Measurements from ENCODE around the gene PDIA6.

PDIA6 gene

DNA sequence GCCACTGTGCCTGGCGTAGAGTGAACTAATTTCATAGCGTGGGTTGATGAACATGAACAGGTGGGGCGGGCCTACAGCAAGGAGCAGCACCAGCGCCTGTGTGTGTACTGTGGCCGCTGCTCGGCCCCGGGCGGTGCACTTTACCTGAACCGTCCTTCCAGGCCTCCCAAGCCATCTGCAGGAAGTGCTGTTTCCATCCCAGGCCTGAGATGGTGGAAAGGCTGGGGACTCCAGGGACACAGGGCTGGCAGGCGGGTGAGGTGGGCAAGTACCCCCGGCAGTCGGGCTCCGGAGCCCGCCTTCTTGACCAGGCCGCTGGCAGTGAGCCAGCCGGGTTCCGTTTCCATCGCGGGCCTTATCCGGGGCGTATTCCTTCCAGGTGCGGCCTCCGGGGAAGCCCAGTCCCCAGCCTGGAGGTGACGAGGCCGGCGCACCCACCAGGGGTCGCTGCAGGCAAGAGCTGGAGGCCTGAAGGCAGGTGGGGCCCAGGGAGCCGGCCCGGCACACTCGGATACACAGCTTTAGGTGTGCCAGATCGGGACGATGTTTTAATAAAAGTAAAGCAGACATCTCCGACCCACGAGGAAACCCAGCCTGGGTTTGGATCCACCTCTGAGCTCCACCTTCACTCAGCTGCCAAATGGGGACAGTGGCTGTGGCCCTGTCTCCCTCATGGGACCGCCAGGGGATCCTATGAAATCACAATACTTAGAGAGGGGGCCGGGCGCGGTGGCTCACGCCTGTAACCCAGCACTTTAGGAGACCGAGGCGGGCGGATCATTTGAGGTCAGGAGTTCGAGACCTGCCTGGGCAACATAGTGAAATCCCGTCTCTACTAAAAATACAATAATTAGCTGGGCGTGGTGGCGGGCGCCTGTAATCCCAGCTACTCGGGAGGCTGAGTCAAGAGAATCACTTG is 22.7 kb upstream of the PDIA6 start:
- TF ChIP-seq, protein P1, sequence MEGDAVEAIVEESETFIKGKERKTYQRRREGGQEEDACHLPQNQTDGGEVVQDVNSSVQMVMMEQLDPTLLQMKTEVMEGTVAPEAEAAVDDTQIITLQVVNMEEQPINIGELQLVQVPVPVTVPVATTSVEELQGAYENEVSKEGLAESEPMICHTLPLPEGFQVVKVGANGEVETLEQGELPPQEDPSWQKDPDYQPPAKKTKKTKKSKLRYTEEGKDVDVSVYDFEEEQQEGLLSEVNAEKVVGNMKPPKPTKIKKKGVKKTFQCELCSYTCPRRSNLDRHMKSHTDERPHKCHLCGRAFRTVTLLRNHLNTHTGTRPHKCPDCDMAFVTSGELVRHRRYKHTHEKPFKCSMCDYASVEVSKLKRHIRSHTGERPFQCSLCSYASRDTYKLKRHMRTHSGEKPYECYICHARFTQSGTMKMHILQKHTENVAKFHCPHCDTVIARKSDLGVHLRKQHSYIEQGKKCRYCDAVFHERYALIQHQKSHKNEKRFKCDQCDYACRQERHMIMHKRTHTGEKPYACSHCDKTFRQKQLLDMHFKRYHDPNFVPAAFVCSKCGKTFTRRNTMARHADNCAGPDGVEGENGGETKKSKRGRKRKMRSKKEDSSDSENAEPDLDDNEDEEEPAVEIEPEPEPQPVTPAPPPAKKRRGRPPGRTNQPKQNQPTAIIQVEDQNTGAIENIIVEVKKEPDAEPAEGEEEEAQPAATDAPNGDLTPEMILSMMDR (IDR thresholded peaks at IDR 0.05; ENCODE audit: low read depth, low read length, missing control alignments) = peak; percentile 91
- Histone ChIP-seq H3K4me3 (ENCODE audit: low read depth, low read length) (no peak overlapping the region), H3K36me3 (replicated peaks) (no peaks in the 10 kb centered on the region), H3K27me3 (replicated peaks) (no peaks in the 10 kb centered on the region), H3K27ac (no peak overlapping the region)
- in situ Hi-C loops (cut with HindIII; ENCODE audit: low pct_ligation_motif_present, low sequenced_read_pairs) = no loop called here
- DNase-seq = peak; percentile 27

DNA sequence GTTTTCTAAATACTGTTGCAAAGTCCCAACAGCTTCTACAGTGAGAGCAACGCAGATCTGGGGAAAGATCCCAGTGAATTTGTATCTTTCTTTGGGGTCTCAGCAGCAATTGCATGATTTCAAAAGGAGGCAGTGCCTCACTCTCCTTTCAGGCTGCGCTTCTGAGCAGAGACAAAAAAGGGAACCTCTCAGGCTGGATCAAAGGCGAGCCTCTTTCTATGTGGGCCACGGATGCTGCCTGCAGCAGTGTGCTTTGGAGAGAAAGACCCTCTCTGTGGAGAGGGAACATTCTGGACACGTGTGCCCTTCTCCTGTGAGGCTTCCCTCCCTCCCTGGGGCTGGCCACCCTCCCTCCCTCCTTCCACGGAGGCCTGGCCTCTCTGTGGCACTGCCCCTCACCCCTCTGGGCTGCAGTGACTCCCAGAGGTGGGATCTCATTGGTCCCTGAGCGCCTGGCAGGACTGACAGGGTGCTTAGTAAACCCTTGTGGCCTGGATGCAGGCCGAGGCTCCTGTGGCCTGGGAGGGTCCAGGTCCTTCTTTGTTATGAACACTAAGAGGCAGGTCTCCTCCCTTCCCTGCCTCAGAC is 21.6 kb upstream of the PDIA6 start:
- no peak for DNase-seq
- Histone ChIP-seq H3K27me3 (replicated peaks) (no peaks in the 10 kb centered on the region), H3K4me3 (ENCODE audit: low read depth, low read length) (no peak overlapping the region), H3K27ac (no peak overlapping the region), H3K36me3 (replicated peaks) (no peaks in the 10 kb centered on the region)
- in situ Hi-C loops (cut with HindIII; ENCODE audit: low pct_ligation_motif_present, low sequenced_read_pairs) = no loop called here
- TF ChIP-seq, protein P1 (IDR thresholded peaks at IDR 0.05; ENCODE audit: low read depth, low read length, missing control alignments) = no peak

- H3K4me3 ChIP-seq (ENCODE audit: low read depth, low read length) = no peak overlapping the region
- no peak for DNase-seq
- TF ChIP-seq, protein P1 (IDR thresholded peaks at IDR 0.05; ENCODE audit: low read depth, low read length, missing control alignments) = no peak
- in situ Hi-C loops (cut with HindIII; ENCODE audit: low pct_ligation_motif_present, low sequenced_read_pairs) = no loop called here
- no peaks in the 10 kb centered on the region for H3K27me3 ChIP-seq (replicated peaks)
- no peaks in the 10 kb centered on the region for H3K36me3 ChIP-seq (replicated peaks)
- no peak overlapping the region for H3K27ac ChIP-seq
These were observed 20.4 kb upstream of the PDIA6 start for GRCh38 chr2:10833021-10833420.

GRCh38 chr2:10832203-10832936 is 19.8 kb upstream of the PDIA6 start:
- H3K4me3 ChIP-seq (ENCODE audit: low read depth, low read length) = no peak overlapping the region

GRCh38 chr2:10831400-10831985 is 18.9 kb upstream of the PDIA6 start:
- TF ChIP-seq, protein P1 (IDR thresholded peaks at IDR 0.05; ENCODE audit: low read depth, low read length, missing control alignments) = no peak
- DNase-seq = no peak
- in situ Hi-C loops (cut with HindIII; ENCODE audit: low pct_ligation_motif_present, low sequenced_read_pairs) = no loop called here
- H3K36me3 ChIP-seq (replicated peaks) = no peaks in the 10 kb centered on the region
- no peaks in the 10 kb centered on the region for H3K27me3 ChIP-seq (replicated peaks)
- H3K4me3 ChIP-seq (ENCODE audit: low read depth, low read length) = no peak overlapping the region
- H3K27ac ChIP-seq = no peak overlapping the region

More at GRCh38 chr2:10832203-10832936, 19.8 kb upstream of the PDIA6 start:
- in situ Hi-C loops (cut with HindIII; ENCODE audit: low pct_ligation_motif_present, low sequenced_read_pairs) = no loop called here
- Histone ChIP-seq H3K36me3 (replicated peaks) (no peaks in the 10 kb centered on the region), H3K27me3 (replicated peaks) (no peaks in the 10 kb centered on the region), H3K27ac (no peak overlapping the region)
- TF ChIP-seq, protein P1 (IDR thresholded peaks at IDR 0.05; ENCODE audit: low read depth, low read length, missing control alignments) = peak; percentile 98
- DNase-seq = peak; percentile 67
